GM20000 (cell line): ENCODE measurements around the gene LRRC72.
"Not testable (repeated sequence)": the region's sequence is repeated elsewhere in the genome, so short reads cannot be mapped to it uniquely, and the experiment has no call there.

Source experiments
- DNase-seq: peaks from one replicate; pipeline ENCODE4 v3.0.0; 2012; ENCODE audit warnings: low spot score
- TF ChIP-seq, protein P1 (sequence below): IDR thresholded peaks from 2 replicates; pipeline ENCODE4 v1.5.1; 2012; ENCODE audit warnings: mild to moderate bottlenecking, control low read depth; ENCODE audit errors: extremely low read depth, missing control alignments

The LRRC72 gene

DNA sequence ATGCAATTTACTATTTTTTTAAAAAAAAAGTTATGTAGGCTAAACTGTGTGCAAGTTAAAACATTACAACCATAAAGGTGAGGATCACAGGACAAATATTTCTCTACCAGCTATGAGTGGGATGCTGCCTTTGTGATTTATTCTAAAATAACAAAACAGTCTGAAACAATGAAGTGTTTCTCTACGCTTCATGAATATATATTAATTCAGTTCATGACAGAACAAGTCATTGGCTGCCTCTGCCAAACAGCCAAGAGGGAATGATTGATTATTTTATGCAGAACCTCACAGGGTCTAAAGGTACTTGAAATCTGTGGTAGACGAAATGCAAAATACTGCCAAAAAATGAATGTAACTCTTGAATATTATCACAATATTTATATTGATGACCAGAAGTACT, 32.1 kb upstream of the LRRC72 start:
- DNase-seq = no peak
- TF ChIP-seq, protein P1, sequence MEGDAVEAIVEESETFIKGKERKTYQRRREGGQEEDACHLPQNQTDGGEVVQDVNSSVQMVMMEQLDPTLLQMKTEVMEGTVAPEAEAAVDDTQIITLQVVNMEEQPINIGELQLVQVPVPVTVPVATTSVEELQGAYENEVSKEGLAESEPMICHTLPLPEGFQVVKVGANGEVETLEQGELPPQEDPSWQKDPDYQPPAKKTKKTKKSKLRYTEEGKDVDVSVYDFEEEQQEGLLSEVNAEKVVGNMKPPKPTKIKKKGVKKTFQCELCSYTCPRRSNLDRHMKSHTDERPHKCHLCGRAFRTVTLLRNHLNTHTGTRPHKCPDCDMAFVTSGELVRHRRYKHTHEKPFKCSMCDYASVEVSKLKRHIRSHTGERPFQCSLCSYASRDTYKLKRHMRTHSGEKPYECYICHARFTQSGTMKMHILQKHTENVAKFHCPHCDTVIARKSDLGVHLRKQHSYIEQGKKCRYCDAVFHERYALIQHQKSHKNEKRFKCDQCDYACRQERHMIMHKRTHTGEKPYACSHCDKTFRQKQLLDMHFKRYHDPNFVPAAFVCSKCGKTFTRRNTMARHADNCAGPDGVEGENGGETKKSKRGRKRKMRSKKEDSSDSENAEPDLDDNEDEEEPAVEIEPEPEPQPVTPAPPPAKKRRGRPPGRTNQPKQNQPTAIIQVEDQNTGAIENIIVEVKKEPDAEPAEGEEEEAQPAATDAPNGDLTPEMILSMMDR = no peak

- TF ChIP-seq, protein P1 = no peak
- DNase-seq = no peak
Measured at GRCh38 chr7:16494955-16495719, 31.5 kb upstream of the LRRC72 start.

- TF ChIP-seq, protein P1 = no peak
- DNase-seq = no peak
Measured at GRCh38 chr7:16498122-16498521, 28.5 kb upstream of the LRRC72 start.

DNA sequence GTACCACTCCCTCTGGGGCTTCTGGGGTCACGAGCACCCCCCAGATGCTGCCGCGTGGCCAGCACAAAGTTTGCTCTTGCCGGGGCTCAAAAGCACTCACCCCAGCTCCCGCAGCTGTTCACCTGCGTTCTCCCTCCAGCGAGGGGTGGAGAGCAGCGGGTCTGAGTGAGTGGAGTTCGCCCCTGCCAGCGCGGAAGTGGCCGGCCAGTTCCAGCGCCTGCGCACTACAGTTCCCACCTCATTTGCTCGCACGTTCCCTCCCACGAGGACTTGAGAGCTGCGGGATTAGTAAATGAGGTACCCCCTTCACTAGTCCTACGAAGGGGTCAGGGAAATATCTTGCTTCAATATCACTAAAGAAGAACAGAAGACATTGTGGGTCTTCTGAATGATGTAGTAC, 24.3 kb upstream of the LRRC72 start:
- no peak for DNase-seq
- TF ChIP-seq, protein P1 = no peak

DNA sequence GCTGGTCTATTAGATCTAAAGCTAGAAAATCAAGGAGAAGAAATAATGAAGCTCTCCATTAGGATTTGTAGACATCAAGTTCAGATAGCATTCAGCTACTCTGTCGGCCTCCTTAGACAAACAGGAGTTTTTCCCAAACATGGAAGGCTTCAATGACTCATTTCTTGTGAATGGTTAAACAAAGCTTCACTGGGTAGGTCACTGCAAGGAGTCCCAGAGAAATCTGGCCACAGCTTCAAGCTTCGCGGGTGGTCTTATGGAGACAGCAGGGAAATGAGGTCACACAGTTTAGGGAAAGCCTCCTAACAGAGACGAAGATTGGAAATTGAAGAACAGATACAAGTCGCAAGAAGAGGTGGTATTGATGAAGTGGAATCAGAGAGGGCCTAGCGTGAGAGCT, 22.6 kb upstream of the LRRC72 start:
- DNase-seq = no peak

DNA sequence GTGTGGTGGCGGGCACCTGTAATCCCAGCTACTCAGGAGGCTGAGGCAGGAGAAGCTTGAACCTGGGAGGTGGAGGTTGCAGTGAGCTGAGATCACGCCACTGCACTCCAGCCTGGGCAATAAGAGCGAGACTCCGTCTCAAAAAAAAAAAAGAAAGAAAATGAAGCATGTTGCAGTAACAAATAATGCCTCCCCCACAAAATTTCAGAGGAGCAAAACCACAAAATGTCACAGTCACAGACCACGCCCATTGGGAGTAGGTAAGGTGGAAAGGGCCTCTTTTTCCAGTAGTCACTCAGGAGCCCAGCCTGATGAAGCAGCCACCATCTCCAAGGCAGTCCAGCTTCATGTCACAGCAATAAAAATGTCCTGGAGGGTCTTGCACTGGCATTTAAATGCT, 20.2 kb upstream of the LRRC72 start:
- not testable (repeated sequence) for DNase-seq

More for the DNA sequence above, 22.6 kb upstream of the LRRC72 start:
- TF ChIP-seq, protein P1 = no peak

GRCh38 chr7:16509829-16510228, 16.8 kb upstream of the LRRC72 start:
- TF ChIP-seq, protein P1 = no peak
- DNase-seq = no peak

GRCh38 chr7:16511314-16511713, 15.3 kb upstream of the LRRC72 start:
- TF ChIP-seq, protein P1 = no peak
- no peak for DNase-seq
